OCI-LY7 (cell line): ENCODE data around the gene SLC9A9. TPM values are rescaled to one million over a fixed set of nuclear protein-coding genes. Genes with fewer than 3 reads are reported as not detected.

Experiments
- BruUV-seq: library from RNA; stranded (reverse); fragments of 400-500 nt; replicated peaks from 2 replicates; lab custom pipeline; 2021; lab: Mats Ljungman, UMichigan
- CTCF ChIA-PET: fragments of 300-600 bp; sonication (Branson Sonifier 250); formaldehyde crosslinking; loops from one replicate; lab custom pipeline; 2022; ENCODE audit warnings: antibody characterized with exemption; ENCODE audit not compliant: unreplicated experiment; lab: Charles Lee
- POLR2A ChIA-PET: fragments of 300-600 bp; sonication (Branson Sonifier 250); formaldehyde crosslinking; loops from one replicate; lab custom pipeline; 2022; ENCODE audit warnings: antibody characterized with exemption; lab: Charles Lee
- DNase-seq: peaks from one replicate; pipeline ENCODE4 v3.0.0-alpha.2; 2015; ENCODE audit warnings: low spot score
- H2AFZ ChIP-seq: fragments of 200-600 bp; sonication (generic), shearing (Covaris generic); 2 replicates; pipeline ENCODE4 v1.6.1; 2014; ENCODE audit warnings: mild to moderate bottlenecking, antibody characterized with exemption, low read length, moderate library complexity
- H3K27ac ChIP-seq: fragments of 200-600 bp; sonication (generic); 2 replicates; pipeline ENCODE4 v1.5.1; 2014; ENCODE audit warnings: mixed run types, low read depth, mild to moderate bottlenecking, moderate library complexity, low read length, inconsistent platforms; ENCODE audit not compliant: poor library complexity, severe bottlenecking
- H3K36me3 ChIP-seq: fragments of 200-600 bp; sonication (generic); 2 replicates; pipeline ENCODE4 v1.6.1; 2014; ENCODE audit warnings: mild to moderate bottlenecking, antibody characterized with exemption, low read length, moderate library complexity, mixed read lengths; ENCODE audit not compliant: insufficient read depth
- H3K4me1 ChIP-seq: fragments of 200-600 bp; sonication (generic); 2 replicates; pipeline ENCODE4 v1.5.1; 2014; ENCODE audit warnings: mild to moderate bottlenecking, low read length; ENCODE audit not compliant: insufficient read depth, poor library complexity, severe bottlenecking
- H3K4me2 ChIP-seq: fragments of 200-600 bp; sonication (generic); 2 replicates; pipeline ENCODE4 v1.6.1; 2014; ENCODE audit warnings: mild to moderate bottlenecking, low read length
- H3K4me3 ChIP-seq: fragments of 200-600 bp; sonication (generic); 2 replicates; pipeline ENCODE4 v1.5.1; 2014; ENCODE audit warnings: mild to moderate bottlenecking, low read depth, low read length; ENCODE audit not compliant: poor library complexity, severe bottlenecking
- H3K79me2 ChIP-seq: fragments of 200-600 bp; sonication (generic); 2 replicates; pipeline ENCODE4 v1.6.1; 2016; ENCODE audit warnings: low read depth, mild to moderate bottlenecking, low read length, moderate library complexity, mixed read lengths; ENCODE audit not compliant: insufficient read depth
- H3K9me2 ChIP-seq: fragments of 200-600 bp; sonication (generic); 2 replicates; pipeline ENCODE4 v1.6.1; 2016; ENCODE audit warnings: mild to moderate bottlenecking, low read length, mixed read lengths; ENCODE audit not compliant: insufficient read depth
- H3K9me3 ChIP-seq: fragments of 200-600 bp; sonication (generic); 2 replicates; pipeline ENCODE4 v1.6.1; 2014; ENCODE audit warnings: mild to moderate bottlenecking, mixed run types, low read length, mixed read lengths
- H4K20me1 ChIP-seq: fragments of 200-600 bp; sonication (generic); 2 replicates; pipeline ENCODE4 v1.6.1; 2014; ENCODE audit warnings: mild to moderate bottlenecking, antibody characterized with exemption, low read length, moderate library complexity, mixed read lengths; ENCODE audit not compliant: insufficient read depth
- EZH2phosphoT487 ChIP-seq: fragments of 200-600 bp; sonication (generic); IDR thresholded peaks from 2 replicates; pipeline ENCODE4 v1.6.1; 2018; ENCODE audit warnings: low read depth, borderline replicate concordance, mild to moderate bottlenecking, mixed run types, antibody characterized with exemption, low read length, moderate library complexity, mixed read lengths
- intact Hi-C: fragments of 100-400 bp; cut with micrococcal nuclease; formaldehyde crosslinking; loops from one replicate; pipeline ENCODE4 v1.10.0; 2022; ENCODE audit not compliant: unreplicated experiment
- total RNA-seq, 2 experiments: library from RNA; depleted of rRNA in 1 of 2; stranded (reverse); fragments of >200 nt in 1 of 2; shearing (Covaris generic) in 1 of 2; gene quantifications; 2 replicates each; pipeline ENCODE4 v1.2.3, GENCODE V29; 2014 to 2022
- TF ChIP-seq, protein P1 (sequence below): fragments of 200-600 bp; sonication (generic); conservative IDR thresholded peaks from 2 replicates; pipeline ENCODE4 v1.5.1; 2014; ENCODE audit warnings: mild to moderate bottlenecking, antibody characterized with exemption, low read length, moderate library complexity, mixed read lengths

The SLC9A9 gene
- total RNA-seq, 2 experiments from 2014 or later = 9.3 to 14.8 TPM

DNA sequence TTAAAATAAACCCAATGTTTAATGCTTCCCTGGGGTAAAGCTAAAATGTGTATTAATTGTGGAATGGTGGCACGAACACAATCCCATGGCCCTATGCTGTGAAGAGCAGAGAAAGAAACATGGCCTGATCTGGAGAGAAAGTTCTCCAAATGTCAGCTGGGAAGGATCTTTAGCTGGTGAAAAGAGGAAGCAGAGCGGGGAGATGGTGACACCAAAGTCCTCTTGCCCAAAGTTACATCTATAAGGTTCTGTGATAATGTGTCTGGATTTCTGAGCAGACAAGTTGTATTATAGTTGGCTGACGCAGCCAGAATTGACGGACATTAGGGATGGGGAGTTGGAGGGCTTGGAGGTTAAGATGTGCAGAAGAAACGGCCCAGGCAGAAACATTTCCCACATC, 532.5 kb downstream of the SLC9A9 start:
- ChIA-PET POLR2A (interaction anchor here (0.6 to 0.8 kb wide), 2 partner anchors 16 to 301 kb away, joined by 3 read pairs; no protein-coding TSS in a partner anchor), CTCF (no interaction called here)
- H3K27ac ChIP-seq = no peak overlapping the region
- no peak for TF ChIP-seq EZH2phosphoT487
- TF ChIP-seq, protein P1, sequence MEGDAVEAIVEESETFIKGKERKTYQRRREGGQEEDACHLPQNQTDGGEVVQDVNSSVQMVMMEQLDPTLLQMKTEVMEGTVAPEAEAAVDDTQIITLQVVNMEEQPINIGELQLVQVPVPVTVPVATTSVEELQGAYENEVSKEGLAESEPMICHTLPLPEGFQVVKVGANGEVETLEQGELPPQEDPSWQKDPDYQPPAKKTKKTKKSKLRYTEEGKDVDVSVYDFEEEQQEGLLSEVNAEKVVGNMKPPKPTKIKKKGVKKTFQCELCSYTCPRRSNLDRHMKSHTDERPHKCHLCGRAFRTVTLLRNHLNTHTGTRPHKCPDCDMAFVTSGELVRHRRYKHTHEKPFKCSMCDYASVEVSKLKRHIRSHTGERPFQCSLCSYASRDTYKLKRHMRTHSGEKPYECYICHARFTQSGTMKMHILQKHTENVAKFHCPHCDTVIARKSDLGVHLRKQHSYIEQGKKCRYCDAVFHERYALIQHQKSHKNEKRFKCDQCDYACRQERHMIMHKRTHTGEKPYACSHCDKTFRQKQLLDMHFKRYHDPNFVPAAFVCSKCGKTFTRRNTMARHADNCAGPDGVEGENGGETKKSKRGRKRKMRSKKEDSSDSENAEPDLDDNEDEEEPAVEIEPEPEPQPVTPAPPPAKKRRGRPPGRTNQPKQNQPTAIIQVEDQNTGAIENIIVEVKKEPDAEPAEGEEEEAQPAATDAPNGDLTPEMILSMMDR = no peak
- H3K4me3 ChIP-seq = no peak overlapping the region
- no peaks in the 10 kb centered on the region for H3K9me3 ChIP-seq
- no peaks in the 10 kb centered on the region for H3K4me1 ChIP-seq
- BruUV-seq = no TSS peak
- intact Hi-C loops = no loop called here
- H3K79me2 ChIP-seq = no peaks in the 10 kb centered on the region
- no peak for DNase-seq
- H3K9me2 ChIP-seq = no peaks in the 10 kb centered on the region
- no peaks in the 10 kb centered on the region for H3K36me3 ChIP-seq
- H4K20me1 ChIP-seq = no peaks in the 10 kb centered on the region
- no peak overlapping the region for H3K4me2 ChIP-seq
- no peak overlapping the region for H2AFZ ChIP-seq

- no peak for DNase-seq
- no peak overlapping the region for H2AFZ ChIP-seq
- no peaks in the 10 kb centered on the region for H3K4me1 ChIP-seq
- H3K36me3 ChIP-seq = no peaks in the 10 kb centered on the region
- H3K27ac ChIP-seq = no peak overlapping the region
- H3K9me2 ChIP-seq = no peaks in the 10 kb centered on the region
- no TSS peak for BruUV-seq
- ChIA-PET POLR2A (no interaction called here), CTCF (no interaction called here)
- H3K79me2 ChIP-seq = no peaks in the 10 kb centered on the region
- H3K4me2 ChIP-seq = no peak overlapping the region
- no peak for TF ChIP-seq EZH2phosphoT487
- TF ChIP-seq, protein P1 = no peak
- intact Hi-C loops = no loop called here
- no peaks in the 10 kb centered on the region for H4K20me1 ChIP-seq
- H3K4me3 ChIP-seq = no peak overlapping the region
- no peaks in the 10 kb centered on the region for H3K9me3 ChIP-seq
Measured at GRCh38 chr3:143314251-143315093, 533.8 kb downstream of the SLC9A9 start.

DNA sequence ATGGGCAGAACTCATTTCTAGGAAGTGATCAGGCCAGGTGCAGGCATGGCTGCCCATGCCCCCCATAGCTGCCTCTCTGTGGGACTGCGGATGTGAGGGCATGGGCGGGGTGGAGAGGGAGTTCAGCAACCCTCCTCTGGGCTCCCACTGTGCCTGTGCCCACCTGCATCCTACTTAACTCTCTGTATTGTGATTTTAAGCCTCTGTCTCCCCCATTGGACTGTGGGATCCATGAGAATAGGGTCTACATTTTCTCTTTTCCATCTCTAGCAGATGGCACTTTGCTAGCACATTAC, 534.4 kb downstream of the SLC9A9 start:
- H3K27ac ChIP-seq = no peak overlapping the region
- no peaks in the 10 kb centered on the region for H4K20me1 ChIP-seq
- H3K9me2 ChIP-seq = no peaks in the 10 kb centered on the region
- H3K4me3 ChIP-seq = no peak overlapping the region
- no peaks in the 10 kb centered on the region for H3K79me2 ChIP-seq
- BruUV-seq = no TSS peak
- H2AFZ ChIP-seq = no peak overlapping the region
- H3K4me1 ChIP-seq = no peaks in the 10 kb centered on the region
- DNase-seq = no peak
- intact Hi-C loops = no loop called here
- H3K4me2 ChIP-seq = no peak overlapping the region
- CTCF ChIA-PET = no interaction called here
- no peaks in the 10 kb centered on the region for H3K36me3 ChIP-seq
- no peak for TF ChIP-seq EZH2phosphoT487
- TF ChIP-seq, protein P1 = no peak
- POLR2A ChIA-PET = no interaction called here
- H3K9me3 ChIP-seq = no peaks in the 10 kb centered on the region
